Umbilical cord (tissue), 2 donors: ENCODE data around the gene RGMA. TPM values are rescaled to one million over a fixed set of nuclear protein-coding genes. Genes with fewer than 3 reads are reported as not detected.

ENCODE experiments used
- DNase-seq: peaks from one replicate; pipeline ENCODE4 v3.0.0-alpha.2; 2015; ENCODE audit warnings: low spot score
- total RNA-seq: library from RNA; depleted of rRNA; stranded (reverse); fragments of >200 nt; gene quantifications from one replicate; pipeline ENCODE4 v1.2.3, GENCODE V29; 2014; ENCODE audit warnings: low replicate concordance; ENCODE audit not compliant: insufficient read depth

RGMA gene
- total RNA-seq, 1 donor from 2014 or later = 0.48 TPM

- no peak for DNase-seq
Measured at GRCh38 chr15:93017526-93017925, 71.5 kb downstream of the RGMA start.

DNA sequence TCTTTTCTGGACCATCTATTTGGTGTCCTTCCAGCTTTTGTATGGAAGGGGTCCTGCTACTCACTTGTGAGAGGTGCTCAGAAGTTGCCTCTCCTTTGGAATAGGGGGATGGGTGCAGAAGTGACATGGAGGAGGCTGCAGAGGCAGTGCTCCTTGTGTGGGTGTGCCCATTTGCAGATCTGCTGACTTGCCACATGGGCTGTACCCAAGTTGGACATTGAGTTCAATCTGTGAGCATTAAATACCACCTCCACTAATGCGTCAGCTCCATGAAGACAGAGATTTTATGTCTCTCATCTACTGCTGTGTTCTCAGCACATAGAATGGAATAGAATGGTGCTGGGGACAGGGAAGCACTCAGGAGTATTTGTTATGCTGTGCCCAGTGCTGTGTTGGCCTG, 76.2 kb downstream of the RGMA start:
- no peak for DNase-seq

DNA sequence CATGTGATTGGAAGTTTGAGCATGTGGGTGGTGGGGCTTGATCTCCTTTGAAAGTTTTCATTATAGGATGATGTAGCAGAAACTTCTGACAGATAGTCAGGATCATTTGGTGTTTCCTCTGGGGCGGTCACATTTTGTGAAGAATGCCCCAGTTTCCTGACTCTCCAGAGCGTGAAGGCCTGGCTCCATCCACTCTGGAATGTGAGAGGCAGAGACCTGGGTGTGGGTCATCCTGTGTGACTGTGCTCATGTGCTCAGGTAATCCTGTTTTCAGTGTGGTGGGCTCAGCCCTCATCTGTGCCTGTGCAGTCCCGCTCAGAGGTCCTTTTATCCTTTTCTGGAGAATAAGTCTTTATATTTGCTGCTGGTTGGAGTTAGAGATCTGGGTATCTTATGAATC, 81.0 kb downstream of the RGMA start:
- DNase-seq = no peak

GRCh38 chr15:93005133-93005532, 83.9 kb downstream of the RGMA start:
- no peak for DNase-seq

- no peak for DNase-seq
Measured at GRCh38 chr15:93001881-93002280, 87.1 kb downstream of the RGMA start.

GRCh38 chr15:93001156-93001555, 87.9 kb downstream of the RGMA start:
- no peak for DNase-seq

- no peak for DNase-seq
Measured at GRCh38 chr15:92997821-92998220, 91.2 kb downstream of the RGMA start.

GRCh38 chr15:92992720-92993119, 96.3 kb downstream of the RGMA start:
- DNase-seq = no peak

DNA sequence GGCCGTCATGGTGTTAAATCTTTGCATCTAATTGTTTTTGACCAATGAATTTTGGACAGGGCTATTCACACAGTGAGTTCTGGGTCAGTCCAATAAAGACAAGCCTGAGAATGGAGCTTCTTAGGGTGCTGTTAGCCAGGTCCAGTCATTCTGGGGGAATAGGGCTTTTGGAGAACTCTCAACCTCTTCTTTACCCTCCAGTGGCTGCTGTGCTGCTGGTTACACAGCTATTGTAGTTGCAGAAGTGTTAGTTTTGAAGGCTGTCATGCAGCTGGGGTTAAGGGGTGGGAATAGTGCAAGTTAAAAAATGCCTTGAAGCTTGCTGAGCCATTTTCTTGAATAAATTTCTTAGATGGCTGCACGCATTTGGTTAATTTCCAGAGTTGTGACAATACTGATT, 99.0 kb downstream of the RGMA start:
- DNase-seq = no peak

DNA sequence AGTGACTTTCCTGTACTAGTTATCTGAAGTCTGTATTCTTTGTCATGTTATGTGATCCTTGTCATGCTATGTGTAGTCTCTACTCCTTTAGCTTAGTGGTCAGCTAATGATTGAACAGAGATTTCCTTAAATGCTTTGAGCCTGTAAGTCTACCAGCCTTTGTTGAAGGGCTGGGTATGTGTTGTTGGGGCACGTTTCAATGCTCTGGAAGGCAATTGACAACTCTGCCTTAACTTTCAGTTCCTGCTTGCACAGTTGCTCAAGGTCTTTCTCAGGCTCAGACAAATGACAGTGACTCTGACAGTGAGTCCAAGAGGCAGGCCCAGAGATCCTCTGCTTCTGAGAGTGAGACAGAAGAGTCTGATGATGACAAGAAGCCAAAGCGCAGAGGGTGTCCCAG, 99.5 kb downstream of the RGMA start:
- no peak for DNase-seq

Other genes starting within 250 kb of the RGMA start
- 140 TPM for gene CHD2, start 188.9 kb downstream of the RGMA start, total RNA-seq